Ishikawa (cell line): Measurements from ENCODE around the gene CDH23.

ENCODE experiments used
- MAX ChIP-seq: IDR thresholded peaks from 2 replicates; pipeline ENCODE4 v1.6.1; 2012
- TEAD4 ChIP-seq: IDR thresholded peaks from 2 replicates; pipeline ENCODE4 v1.6.1; 2012
- USF1 ChIP-seq: IDR thresholded peaks from 2 replicates; pipeline ENCODE4 v1.6.1; 2012
- TF ChIP-seq, protein P1 (sequence below): IDR thresholded peaks from 2 replicates; pipeline ENCODE4 v1.6.1; 2012; ENCODE audit warnings: low read depth, mild to moderate bottlenecking

DNA sequence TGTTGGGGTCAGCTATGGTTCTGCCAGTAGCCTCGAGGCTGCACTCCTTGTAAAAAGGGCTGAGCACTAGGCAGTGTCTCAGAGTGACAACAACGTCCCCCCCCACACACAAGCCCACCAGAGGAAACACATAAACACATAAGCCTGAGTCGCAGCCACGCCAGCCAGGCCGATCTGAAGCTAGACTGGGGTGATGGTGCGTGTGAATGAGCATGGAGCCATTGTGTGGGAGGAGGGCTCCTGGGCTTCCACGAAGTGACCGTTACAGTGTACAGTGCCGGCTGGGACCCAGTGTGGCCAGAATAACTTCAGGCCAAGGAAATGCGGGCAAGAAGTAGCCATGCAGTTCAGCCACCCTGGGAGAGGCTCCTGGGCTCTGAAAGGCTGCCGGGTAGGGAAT lies 326.6 kb downstream of the CDH23 start:
- no peak for TF ChIP-seq USF1
- TF ChIP-seq MAX = no peak
- TF ChIP-seq TEAD4 = no peak
- TF ChIP-seq, protein P1, sequence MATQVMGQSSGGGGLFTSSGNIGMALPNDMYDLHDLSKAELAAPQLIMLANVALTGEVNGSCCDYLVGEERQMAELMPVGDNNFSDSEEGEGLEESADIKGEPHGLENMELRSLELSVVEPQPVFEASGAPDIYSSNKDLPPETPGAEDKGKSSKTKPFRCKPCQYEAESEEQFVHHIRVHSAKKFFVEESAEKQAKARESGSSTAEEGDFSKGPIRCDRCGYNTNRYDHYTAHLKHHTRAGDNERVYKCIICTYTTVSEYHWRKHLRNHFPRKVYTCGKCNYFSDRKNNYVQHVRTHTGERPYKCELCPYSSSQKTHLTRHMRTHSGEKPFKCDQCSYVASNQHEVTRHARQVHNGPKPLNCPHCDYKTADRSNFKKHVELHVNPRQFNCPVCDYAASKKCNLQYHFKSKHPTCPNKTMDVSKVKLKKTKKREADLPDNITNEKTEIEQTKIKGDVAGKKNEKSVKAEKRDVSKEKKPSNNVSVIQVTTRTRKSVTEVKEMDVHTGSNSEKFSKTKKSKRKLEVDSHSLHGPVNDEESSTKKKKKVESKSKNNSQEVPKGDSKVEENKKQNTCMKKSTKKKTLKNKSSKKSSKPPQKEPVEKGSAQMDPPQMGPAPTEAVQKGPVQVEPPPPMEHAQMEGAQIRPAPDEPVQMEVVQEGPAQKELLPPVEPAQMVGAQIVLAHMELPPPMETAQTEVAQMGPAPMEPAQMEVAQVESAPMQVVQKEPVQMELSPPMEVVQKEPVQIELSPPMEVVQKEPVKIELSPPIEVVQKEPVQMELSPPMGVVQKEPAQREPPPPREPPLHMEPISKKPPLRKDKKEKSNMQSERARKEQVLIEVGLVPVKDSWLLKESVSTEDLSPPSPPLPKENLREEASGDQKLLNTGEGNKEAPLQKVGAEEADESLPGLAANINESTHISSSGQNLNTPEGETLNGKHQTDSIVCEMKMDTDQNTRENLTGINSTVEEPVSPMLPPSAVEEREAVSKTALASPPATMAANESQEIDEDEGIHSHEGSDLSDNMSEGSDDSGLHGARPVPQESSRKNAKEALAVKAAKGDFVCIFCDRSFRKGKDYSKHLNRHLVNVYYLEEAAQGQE = no peak
